Measurements from ENCODE around the gene CENPT.

CENPT gene

GRCh38 chr16:67783353-67783725, 64.2 kb downstream of the CENPT start:
- no peak overlapping the region for H3K4me3 ChIP-seq (ENCODE audit: low read depth, low read length)
- no peak for DNase-seq (ENCODE audit: low read depth)

DNA sequence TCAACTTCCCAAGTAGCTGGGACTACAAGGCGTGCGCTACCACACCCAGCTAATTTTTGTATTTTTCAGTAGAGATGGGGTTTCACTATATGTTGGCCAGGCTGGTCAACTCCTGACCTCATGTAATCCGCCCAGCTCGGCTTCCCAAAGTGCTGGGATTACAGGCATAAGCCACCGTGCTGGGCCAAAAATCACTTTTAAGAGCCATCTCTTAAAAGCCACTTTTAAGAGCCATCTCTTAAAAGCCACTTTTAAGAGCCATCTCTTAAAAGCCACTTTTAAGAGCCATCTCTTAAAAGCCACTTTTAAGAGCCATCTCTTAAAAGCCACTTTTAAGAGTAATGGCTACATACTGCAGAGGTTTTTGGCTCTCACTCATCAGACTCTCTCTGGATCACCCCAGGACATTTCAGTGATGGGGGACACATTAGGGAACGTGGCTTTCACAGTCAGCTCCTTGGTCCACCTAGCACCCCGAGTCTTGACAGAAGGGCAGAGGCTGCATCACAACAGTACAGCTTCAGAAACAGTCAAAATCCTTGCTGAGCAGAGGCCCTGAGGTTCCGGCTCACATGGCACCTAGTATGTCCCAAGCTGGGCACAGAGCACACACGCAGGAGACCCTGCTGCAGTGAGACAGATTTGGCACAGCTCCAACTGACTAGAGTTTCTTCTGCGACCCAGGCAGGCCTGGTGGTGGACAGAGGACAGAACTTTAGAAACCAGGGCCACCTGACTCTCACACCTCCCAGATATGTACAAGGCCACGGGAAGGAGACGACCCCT, 64.7 kb downstream of the CENPT start:
- no peak for DNase-seq (ENCODE audit: low read depth)
- TF ChIP-seq, protein P1, sequence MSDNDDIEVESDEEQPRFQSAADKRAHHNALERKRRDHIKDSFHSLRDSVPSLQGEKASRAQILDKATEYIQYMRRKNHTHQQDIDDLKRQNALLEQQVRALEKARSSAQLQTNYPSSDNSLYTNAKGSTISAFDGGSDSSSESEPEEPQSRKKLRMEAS (IDR thresholded peaks at IDR 0.05; ENCODE audit: low read depth, low read length) = no peak
- TF ChIP-seq POLR2A (IDR thresholded peaks at IDR 0.05; ENCODE audit: extremely low read depth, insufficient read length) (no peak), MYC (IDR thresholded peaks at IDR 0.05; ENCODE audit: low read depth, low read length) (no peak), CTCF (IDR thresholded peaks at IDR 0.05; ENCODE audit: low read depth, low read length) (no peak)
- H3K4me3 ChIP-seq (ENCODE audit: low read depth, low read length) = no peak overlapping the region

More at GRCh38 chr16:67783353-67783725, 64.2 kb downstream of the CENPT start:
- TF ChIP-seq MYC (IDR thresholded peaks at IDR 0.05; ENCODE audit: low read depth, low read length) (no peak), POLR2A (IDR thresholded peaks at IDR 0.05; ENCODE audit: extremely low read depth, insufficient read length) (no peak), CTCF (IDR thresholded peaks at IDR 0.05; ENCODE audit: low read depth, low read length) (no peak)
- TF ChIP-seq, protein P1 (IDR thresholded peaks at IDR 0.05; ENCODE audit: low read depth, low read length) = no peak

- TF ChIP-seq, protein P1 (IDR thresholded peaks at IDR 0.05; ENCODE audit: low read depth, low read length) = 0 out of 2 replicates have a peak, but pooled peaks have one; percentile 8
- TF ChIP-seq MYC (IDR thresholded peaks at IDR 0.05; ENCODE audit: low read depth, low read length) = no peak
- H3K4me3 ChIP-seq (ENCODE audit: low read depth, low read length) = no peak overlapping the region
- peak; percentile 48 for DNase-seq (ENCODE audit: low read depth)
These were observed 66.0 kb downstream of the CENPT start for GRCh38 chr16:67781565-67781921.

DNA sequence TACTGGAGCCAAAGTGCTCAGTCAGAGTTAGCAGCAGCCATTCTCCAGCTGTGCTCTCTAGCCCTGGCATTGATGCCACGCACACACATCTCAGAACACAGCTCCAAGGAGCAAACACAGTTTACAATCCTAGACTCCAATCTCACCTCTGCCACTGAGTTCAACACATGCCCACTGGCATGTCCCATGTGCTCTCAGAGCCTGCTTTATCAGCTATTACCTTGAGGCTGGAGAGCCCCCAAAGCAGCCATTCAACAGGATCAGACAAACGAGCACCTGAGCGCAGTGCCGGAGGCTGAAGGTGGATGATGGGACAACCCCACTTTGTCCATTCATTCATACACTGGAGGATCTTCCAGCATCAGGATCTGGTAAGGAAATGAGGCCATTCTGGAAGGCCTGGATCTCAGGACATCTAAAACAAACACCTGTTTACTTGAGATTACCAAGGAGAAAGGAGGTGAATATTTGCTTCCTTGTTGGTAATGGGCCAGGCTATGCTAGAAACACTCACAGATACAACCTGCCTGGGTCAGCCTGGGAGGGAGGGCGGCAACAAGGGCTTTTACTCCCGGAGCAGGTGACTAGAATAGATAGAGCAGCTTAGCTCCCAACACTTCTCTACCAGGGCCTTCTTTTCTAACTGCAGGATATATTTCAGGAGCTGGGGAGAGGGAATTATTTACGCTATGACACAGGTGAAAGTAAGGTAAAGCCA, 66.5 kb downstream of the CENPT start:
- no peak overlapping the region for H3K4me3 ChIP-seq (ENCODE audit: low read depth, low read length)
- TF ChIP-seq MYC (IDR thresholded peaks at IDR 0.05; ENCODE audit: low read depth, low read length) (no peak), CTCF (IDR thresholded peaks at IDR 0.05; ENCODE audit: low read depth, low read length) (no peak), POLR2A (IDR thresholded peaks at IDR 0.05; ENCODE audit: extremely low read depth, insufficient read length) (no peak)
- TF ChIP-seq, protein P1 (IDR thresholded peaks at IDR 0.05; ENCODE audit: low read depth, low read length) = no peak
- DNase-seq (ENCODE audit: low read depth) = no peak

DNA sequence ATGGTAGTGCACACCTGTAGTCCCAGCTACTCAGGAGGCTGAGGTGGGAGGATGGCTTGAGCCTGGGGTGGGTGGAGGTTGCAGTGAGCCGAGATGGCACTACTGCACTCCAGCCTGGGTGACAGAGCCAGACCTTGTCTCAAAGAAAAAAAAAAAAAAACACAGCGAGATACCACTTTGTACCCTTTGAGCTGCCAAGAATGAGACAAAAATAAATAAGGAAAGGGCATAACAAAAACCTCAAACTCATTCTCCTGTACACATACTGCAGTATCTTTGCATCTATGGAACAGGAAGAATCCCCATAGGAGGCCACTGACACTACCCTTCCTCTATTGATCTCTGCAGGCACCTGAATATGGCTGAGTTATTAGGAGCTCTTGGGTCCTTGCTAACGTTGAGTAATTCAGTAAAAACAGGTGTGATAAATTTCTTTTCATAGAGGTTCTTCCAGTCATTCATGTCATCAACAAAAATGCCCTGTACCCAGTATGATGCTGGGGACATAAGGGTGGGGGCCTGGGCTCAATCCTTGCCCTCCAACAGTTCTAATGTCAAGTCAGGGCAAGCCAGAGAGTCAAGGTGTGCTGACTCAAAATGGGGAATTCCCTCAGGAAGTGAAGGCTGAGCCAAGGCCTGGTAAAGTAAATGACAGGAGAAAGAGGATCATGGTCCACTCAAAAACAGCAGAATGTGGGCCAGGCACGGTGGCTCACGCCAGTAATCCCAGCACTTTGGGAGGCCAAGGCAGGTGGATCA, 68.1 kb downstream of the CENPT start:
- no peak for DNase-seq (ENCODE audit: low read depth)
- no peak for TF ChIP-seq MYC (IDR thresholded peaks at IDR 0.05; ENCODE audit: low read depth, low read length)
- TF ChIP-seq, protein P1 (IDR thresholded peaks at IDR 0.05; ENCODE audit: low read depth, low read length) = no peak
- H3K4me3 ChIP-seq (ENCODE audit: low read depth, low read length) = no peak overlapping the region

Measured in NB4 (cell line).